SIG-M5 treated with dmso at 0.1 percent for 504 hours (cell line): ENCODE measurements around the gene CABLES1.
"Not testable (repeated sequence)": the region's sequence is repeated elsewhere in the genome, so short reads cannot be mapped to it uniquely, and the experiment has no call there.

Source experiments
- DNase-seq: peaks from one replicate; lab custom pipeline; 2025; ENCODE audit not compliant: unreplicated experiment; lab: John Stamatoyannopoulos, UW

Gene CABLES1, protein sequence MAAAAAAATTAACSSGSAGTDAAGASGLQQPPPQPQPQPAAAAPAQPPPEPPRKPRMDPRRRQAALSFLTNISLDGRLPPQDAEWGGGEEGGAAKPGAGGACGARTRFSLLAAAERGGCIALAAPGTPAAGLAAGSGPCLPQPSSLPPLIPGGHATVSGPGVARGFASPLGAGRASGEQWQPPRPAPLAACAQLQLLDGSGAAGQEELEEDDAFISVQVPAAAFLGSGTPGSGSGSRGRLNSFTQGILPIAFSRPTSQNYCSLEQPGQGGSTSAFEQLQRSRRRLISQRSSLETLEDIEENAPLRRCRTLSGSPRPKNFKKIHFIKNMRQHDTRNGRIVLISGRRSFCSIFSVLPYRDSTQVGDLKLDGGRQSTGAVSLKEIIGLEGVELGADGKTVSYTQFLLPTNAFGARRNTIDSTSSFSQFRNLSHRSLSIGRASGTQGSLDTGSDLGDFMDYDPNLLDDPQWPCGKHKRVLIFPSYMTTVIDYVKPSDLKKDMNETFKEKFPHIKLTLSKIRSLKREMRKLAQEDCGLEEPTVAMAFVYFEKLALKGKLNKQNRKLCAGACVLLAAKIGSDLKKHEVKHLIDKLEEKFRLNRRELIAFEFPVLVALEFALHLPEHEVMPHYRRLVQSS

DNA sequence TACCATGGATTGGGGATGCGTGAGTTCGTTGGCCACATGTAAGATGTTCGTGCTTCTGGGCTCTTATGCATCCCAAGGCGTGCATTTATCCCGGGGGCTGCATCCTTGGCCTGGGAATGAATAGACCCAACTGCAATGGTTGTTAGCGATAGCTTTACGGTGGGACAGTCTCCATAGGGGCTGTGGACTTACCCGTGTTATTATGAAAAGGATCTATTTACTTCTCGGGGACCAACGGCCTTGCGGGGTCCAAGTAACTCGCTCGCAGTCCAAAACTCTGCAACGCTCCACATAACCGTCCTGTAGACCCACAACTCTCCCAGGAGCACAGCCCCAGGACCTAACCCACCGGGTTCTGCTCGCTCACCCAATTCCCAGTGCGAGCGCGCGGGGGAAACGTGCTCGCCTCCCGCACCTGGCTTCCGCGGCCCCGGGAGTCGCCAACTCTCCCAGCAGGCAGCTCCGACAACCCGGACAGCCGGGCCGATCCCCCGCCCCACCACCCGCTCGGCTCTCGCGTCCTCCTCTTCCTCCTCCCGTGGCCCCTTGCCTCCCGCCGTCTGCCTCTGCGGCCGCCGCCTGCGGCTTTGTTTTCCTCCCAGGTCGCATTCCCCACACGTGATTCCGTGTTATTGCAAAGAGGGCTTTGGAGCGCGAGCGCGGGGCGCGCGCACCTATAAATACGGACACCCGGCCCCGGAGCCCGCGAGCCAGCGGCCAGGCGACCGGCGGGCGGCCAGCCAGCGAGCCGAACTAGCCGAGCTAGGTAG is at the start of gene CABLES1:
TSS of gene CABLES1 (plus strand) at position 706 of the 770 bp plus-strand sequence. CDS start 278 bp downstream, outside the sequence.
- DNase-seq: peak; percentile 45

DNA sequence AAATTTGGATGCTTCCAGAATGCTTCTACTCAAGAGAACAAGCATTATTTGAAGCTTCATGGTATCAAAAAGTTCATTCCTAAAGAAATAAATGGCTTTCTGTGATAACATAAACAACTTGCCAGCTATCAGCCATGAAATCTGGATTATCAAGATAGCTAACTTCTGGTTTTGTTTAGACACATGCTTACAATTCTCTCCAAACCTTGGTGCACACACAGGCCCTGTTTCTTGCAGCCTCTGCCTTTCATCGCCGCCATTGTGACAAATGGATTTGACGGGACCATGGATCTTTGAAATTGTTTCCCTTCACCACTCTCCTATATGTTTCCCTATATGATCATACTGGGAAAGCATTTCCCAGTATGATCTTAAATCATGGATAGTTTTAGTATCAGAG is 47.9 kb upstream of the CABLES1 start:
- DNase-seq: no peak

DNA sequence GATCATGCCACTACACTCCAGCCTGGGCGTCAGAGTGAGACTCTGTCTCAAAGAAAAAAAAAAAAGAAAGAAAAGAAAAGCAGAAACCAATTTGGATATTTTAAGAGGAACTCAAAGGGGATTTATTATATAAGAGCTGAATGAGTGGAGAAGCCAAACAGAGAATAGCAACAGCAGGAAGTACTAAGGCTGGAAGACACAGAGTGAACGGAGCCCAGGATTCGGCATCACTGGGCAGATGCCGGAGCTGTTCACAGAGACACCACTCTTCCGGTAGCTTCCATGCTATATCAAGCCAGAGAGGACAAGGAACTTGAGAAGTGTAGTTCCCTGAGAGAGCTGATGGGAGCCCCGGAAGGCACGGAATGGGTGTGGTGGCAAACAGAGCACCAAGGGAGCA is 47.0 kb upstream of the CABLES1 start:
- no peak for DNase-seq

DNA sequence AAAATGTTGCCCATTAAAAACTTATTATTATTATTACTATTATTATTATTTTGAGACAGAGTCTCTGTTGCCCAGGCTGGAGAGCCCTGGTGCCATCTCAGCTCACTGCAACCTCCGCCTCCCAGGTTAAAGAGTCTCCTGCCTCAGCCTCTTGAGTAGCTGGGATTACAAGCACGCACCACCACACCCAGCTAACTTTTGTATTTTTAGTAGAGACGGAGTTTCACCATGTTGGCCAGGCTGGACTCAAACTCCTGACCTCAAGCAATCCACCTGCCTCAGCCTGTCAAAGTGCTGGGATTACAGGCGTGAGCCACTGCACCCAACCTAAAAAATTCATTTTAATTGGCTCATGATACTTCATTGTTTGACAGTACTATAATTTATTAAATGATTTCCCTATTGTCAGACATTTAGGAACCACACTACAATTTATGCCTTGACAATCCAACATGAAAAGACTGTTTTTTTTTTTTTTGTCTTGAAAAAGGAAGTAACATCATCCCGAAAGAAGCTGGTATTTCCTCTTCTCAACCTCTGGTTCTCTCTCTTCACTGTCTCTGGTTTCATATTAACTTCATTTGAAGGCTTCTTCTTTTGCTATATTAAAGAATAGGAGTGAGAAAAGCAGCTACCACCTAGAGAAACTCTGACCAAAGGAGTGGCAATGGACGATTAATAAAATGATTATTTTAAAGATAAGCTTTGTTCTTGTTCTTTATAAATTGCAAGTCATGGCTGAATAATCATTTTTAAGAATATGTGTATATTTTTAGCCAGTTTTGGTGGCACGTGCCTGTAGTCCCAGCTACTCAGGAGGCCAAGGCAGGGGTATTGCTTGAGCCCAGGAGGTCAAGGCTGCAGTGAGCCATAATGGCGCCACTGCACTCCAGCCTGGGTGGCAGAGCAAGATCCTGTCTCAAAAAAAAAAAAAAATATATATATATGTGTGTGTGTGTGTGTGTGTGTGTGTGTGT is 44.0 kb upstream of the CABLES1 start:
- peak; percentile 78 for DNase-seq

DNA sequence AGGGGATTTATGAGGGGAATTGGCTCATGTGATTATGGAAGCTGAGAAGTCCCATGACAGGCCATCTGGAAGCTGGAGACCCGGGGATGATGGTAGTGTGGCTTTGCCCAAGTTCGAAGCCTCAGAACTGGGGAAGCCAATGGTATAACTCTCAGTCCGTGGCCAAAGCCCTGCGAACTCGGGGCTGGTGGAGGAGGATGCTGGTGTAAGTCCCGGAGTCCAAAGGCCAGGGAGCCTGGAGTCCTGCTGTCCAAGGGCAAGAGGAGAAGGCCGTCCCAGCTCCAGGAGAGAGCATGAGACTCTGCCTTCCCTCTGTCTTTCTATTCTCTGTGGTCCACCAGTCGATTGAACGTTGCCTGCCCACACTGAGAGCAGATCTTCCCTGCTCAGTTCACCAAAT is 43.2 kb upstream of the CABLES1 start:
- DNase-seq: no peak

DNA sequence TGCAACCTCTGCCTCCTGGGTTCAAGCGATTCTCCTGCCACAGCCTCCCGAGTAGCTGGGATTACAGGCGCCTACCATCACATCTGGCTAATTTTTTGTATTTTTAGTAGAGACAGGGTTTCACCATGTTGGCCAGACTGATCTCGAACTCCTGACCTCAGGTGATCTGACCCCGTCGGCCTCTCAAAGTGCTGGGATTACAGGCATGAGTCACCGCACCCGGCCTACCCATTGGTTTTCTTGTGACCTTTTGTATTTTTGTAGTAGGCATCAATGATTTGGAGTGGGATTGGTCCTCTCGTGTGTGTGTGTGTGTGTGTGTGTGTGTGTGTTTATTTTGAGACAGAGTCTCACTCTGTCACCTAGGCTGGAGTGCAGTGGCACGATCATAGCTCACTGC is 42.2 kb upstream of the CABLES1 start:
- DNase-seq: not testable (repeated sequence)

DNA sequence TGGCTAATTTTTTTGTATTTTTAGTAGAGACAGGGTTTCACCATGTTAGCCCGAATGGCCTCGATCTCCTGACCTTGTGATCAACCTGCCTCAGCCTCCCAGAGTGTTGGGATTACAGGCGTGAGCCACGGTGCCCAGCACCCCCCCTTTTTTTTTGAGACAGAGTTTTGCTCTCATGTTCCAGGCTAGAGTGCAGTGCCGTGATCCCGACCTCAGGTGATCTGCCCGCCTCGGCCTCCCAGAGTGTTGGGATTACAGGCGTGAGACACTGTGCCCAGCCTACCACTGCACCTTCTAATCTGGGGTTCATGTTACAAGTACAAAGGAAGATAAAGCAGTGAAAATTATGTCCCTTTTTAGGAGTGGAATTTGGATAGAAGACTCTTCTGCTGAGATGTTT is 41.5 kb upstream of the CABLES1 start:
- no peak for DNase-seq

DNA sequence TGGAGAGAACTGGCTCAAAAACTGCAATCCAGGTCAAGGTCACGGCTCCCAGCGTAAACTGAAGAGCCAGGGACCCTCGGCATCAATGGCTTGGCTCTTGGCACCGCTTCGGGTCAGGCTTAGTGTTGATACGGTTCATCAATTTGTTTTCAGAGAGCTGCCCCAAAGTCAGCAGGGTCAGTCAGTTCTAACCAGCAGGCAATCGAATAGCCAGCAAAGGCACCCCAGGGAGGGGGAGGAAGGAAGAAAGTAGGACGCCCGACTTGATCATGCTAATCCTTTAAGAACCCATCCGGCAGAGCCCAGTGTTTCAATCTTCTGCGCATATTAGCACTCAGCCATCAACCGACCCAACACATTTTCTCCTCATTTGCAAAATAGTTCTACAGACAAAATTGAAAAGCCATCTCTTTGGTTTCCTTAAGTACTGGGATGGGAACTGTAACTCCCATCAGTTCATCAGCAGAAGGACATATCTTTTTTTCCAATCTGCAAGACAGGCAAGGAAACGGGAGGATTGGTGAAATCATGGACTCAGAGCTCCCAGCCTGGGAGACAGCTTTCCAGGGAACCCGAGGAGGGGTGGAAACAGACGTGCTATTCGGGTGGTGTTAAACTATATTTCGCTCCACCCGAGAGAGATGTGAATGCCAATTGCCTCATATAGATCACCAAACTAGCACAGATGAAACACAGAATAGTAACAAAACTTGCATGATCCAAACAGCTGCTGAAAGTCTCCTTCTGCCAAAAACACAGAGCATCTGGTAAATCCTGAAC is 40.7 kb upstream of the CABLES1 start:
- no peak for DNase-seq

DNA sequence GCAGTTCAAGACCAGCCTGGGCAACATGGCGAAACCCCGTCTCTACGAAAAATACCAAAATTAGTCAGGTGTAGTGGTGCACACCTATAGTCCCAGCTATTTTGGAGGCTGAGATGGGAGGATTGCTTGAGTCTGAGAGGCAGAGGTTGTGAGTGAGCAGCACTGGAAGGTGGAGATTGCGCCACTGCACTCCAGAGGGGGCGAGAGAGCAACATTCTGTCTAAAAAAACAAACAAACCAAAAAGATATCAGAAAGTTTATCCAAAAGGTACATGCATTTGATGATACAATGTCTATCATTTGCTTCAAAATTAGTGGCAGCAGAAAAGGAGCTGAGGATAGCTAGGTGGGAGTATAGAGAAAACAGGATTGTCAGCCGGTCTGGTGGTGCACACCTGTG is 39.8 kb upstream of the CABLES1 start:
- DNase-seq: no peak

DNA sequence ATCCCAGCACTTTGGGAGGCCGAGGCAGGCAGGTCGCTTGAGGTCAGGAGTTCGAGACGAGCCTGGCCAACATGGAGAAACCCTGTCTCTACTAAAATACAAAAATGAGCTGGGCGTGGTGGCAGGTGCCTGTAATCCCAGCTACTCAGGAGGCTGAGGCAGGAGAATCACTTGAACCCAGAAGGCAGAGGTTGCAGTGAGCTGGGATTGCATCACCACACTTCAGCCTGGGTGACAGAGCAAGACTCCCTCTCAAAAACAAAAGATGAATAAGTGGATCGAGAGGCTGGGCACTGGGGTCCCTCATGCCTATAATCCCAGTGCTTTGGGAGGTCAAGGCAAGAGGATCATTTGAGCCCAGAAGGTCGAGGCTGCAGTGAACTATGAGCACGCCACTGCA is 38.3 kb upstream of the CABLES1 start:
- DNase-seq: not testable (repeated sequence)

DNA sequence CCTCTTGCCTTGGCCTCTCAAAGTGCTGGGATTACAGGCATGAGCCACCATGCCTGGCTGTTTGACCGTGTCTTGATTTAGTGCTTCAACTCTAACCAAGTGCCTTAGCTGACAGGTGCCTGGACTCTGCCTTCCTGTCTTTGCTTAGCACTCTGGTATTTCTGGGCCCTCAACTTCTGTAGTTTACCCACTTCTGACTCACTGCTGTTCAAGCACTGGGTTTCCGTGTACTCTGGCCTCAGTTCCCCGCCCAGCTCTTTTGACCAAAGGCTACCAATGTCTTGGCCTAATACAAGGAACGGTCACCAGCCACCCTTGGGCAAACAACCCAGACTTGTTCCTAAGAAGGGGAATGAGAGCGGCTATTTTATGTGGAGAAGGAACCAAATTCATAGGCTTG is 35.7 kb upstream of the CABLES1 start:
- DNase-seq: peak; percentile 41

DNA sequence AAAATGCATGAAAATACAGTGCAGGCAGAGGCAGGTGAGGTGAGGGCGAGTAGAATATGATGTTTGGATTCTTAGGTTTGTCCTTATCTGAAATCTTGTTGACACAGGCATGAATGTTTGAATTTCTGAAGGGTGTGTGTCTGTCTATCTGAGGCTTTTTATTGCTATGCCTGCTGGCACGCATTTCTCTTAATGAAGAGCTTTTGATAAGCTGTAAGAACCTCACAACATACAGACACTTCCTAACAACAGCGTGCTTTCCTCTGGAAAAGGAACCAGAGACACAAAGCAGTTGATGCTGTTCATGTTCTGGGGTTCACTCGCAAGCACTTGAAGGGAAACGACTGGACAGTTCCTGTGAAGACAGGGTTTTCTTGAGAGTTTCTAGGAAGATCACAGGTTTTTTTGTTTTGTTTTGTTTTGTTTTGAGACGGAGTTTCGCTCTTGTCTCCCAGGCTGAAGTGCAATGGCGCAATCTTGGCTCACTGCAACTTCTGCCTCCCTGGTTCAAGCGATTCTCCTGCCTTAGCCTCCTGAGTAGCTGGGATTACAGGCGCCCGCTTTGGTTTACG is 33.3 kb upstream of the CABLES1 start:
- peak; percentile 39 for DNase-seq

DNA sequence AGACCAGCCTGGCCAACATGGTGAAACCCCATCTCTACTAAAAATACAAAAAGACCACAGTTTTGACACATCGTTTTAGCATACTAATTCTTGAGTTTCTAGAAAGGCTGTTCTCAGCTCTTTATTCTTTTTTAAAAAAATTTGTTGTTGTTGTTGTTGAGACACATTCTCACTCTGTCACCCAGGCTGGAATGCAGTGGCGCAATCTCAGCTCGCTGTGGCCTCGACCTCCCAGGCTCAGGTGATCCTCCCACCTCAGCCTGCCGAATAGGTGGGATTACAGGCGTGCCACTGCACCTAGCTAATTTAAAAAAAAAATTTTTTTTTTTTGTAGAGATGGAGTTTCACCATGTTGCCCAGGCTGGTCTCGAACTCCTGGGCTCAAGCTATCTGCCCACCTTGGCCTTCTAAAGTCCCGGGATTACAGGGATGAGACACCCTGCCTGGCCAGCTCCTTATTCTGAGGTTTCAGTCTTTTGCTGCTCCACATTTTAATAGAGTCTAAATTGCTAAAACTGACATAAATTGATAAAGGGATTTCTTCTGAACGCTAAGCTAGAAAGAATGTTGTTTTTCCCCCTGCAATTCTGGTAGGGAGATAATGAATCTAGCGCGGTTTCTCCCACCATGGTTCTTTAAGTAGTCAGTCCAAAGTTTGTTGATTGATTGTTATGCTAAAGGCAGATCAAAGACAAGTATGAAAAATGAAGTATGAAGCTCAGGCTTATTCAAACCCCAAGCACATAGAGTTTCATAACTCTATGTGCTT is 32.6 kb upstream of the CABLES1 start:
- no peak for DNase-seq

DNA sequence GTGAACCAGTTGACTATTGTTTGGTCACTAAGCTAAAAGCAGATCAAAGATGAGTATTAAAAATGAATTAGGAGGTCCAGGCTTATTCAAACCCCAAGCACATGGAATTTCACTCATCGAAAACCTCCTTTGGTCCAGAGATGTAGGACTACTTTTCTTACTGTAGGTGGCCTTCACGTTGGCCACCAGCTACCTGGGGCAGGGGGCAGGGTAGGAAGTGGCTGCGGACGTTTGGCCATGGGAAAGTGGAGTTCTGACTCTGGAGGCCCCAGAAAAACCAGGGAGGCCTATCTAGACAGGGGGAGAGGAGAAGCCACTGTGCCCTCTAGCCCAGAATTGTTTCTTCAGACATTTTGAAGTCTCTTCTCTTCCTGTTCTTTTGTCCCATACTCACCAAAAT is 31.8 kb upstream of the CABLES1 start:
- DNase-seq: no peak

DNA sequence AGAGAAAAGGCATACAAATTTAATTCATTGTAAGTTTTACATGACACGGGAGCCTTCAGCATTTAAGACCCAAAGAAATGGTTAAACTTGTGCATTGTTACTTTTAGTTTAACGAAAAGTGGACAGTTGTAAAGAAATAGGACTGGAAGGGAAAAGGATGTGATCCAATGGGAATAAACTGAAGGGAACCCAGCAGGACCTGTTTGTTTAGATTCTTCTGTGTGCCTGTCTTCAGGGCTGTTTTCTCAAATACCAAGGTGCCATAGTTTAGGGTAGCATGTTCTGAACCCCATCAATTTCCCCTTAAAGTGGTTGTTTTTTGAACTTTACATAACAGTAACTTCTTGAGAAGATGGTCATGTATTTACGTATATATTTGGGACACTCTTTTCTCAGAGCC is 30.3 kb upstream of the CABLES1 start:
- DNase-seq: no peak

DNA sequence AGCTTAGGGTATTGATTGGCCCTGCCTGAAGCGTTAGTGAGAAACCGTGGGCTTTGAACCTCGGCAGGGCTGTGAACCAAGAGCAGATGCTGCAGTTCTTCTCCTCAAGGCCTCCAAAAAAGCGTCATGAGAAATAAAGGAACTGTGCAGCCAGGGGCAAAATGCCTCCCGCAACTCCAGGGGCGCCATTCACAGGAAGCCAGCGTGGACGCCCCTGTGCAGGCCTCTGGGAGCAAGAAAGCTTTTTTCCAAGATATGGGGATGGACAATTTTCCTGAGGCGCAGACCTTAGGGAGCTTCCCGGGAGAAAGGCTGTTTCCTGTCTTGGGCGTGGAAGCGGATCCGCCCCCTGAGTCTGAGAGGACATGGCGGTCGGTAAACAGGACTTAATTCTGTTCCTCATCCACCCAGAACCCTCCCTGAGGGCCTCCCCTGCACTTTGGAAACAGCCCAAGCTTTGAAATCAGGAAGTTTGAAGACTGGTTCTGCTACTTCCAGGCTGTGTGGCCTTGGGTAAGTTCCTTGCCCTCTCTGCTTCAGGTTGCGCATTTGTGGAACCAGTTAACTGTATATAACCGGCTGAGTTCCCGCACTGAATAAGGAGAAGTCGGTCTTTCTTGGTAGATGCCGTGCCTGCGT is 29.6 kb upstream of the CABLES1 start:
- no peak for DNase-seq

DNA sequence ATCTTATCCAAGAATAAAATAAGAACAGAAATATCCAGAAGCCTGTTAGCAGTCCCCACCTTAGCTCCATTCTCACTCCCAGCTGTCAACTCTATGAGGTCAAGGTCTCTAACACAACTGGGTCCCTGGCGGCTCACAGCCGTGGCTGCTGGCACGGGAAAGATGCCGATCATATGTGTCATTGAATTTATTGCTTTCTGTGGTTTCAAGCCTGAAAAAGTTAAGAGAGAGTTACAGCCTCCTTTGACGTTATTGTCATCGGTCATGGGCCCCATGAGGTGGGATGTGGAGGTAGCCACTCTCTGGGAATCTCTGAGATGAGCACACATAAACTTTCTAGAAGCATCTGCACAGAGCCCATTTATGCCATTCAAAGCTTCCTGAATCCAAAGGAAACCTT is 28.7 kb upstream of the CABLES1 start:
- DNase-seq: peak; percentile 22

DNA sequence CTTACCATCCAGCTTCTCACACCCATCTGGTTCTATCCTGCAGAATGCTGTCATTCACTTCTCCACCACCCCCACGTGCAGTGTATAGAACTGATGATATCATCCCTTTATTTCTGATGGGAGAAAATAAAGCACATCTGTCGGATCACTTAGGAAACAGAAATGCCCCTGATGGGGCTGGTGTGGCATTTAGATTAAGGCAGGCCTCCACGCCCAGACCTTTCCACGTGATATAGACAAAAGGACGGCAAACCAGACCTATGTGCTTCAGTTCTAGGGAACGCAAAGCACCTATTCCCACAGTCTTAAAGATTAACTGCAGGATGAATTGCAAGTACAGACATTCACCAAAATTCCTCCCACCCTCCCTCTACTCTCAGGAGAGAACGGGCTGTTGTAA is 27.6 kb upstream of the CABLES1 start:
- DNase-seq: no peak
